Endothelial cell of umbilical vein (primary cell): ENCODE measurements around the gene KRT6A. TPM values are rescaled to one million over a fixed set of nuclear protein-coding genes. Genes with fewer than 3 reads are reported as not detected.

Experiments used
- BruUV-seq: library from RNA; stranded (reverse); fragments of 400-500 nt; replicated peaks from 2 replicates; lab custom pipeline; 2021; lab: Mats Ljungman, UMichigan
- CTCF ChIA-PET: fragments of 300-600, 350-600 bp; sonication (Branson Sonifier 250); formaldehyde crosslinking; loops from one replicate; lab custom pipeline; 2021; ENCODE audit warnings: antibody characterized with exemption, inconsistent platforms; lab: Charles Lee
- POLR2A ChIA-PET: fragments of 300-600, 350-600 bp; sonication (Branson Sonifier 250); formaldehyde crosslinking; loops from one replicate; lab custom pipeline; 2021; ENCODE audit warnings: antibody characterized with exemption, inconsistent platforms; lab: Charles Lee
- DNase-seq: peaks from one replicate; pipeline ENCODE4 v3.0.0-alpha.2; 2011; ENCODE audit warnings: low read depth, low spot score
- FAIRE-seq: peaks from 2 replicates; lab custom pipeline; 2011; peaks lifted over from hg19 to GRCh38; lab: Jason Lieb, UNC
- H2AFZ ChIP-seq: 2 replicates; pipeline ENCODE4 v1.6.0; 2012; ENCODE audit warnings: low read depth, low read length, control low read depth, inconsistent platforms
- H3K27ac ChIP-seq: 2 replicates; pipeline ENCODE4 v1.5.1; 2011; ENCODE audit warnings: low read depth, mild to moderate bottlenecking, control low read depth, low read length, moderate library complexity; ENCODE audit not compliant: insufficient read depth
- H3K27me3 ChIP-seq, 2 experiments: 2 replicates each; pipeline versions ENCODE4 v1.6.0 to v1.6.1; 2011; ENCODE audit warnings: low read length in 2 of 2, mixed read lengths in 1 of 2; ENCODE audit not compliant: control insufficient read depth in 2 of 2, insufficient read depth in 2 of 2
- H3K36me3 ChIP-seq, 2 experiments: 2 replicates in 1 of 2; 3 replicates in 1 of 2; pipeline ENCODE4 v1.5.1; 2011; ENCODE audit warnings: low read length in 2 of 2, mild to moderate bottlenecking in 1 of 2, moderate library complexity in 1 of 2; ENCODE audit not compliant: control insufficient read depth in 2 of 2, insufficient read depth in 2 of 2; ENCODE audit errors: extremely low read depth in 1 of 2
- H3K4me1 ChIP-seq: 3 replicates; pipeline ENCODE4 v1.5.1; 2011; ENCODE audit warnings: mild to moderate bottlenecking, low read length; ENCODE audit not compliant: control insufficient read depth, insufficient read depth; ENCODE audit errors: extremely low read depth
- H3K4me2 ChIP-seq: 2 replicates; pipeline ENCODE4 v1.6.1; 2011; ENCODE audit warnings: low read length, control low read depth, mixed read lengths; ENCODE audit not compliant: insufficient read depth
- H3K4me3 ChIP-seq, 3 experiments: fragments of 200-600 bp in 1 of 3; sonication (generic), shearing (Covaris generic) in 1 of 3; replicated peaks in 1 of 3; 2 replicates each; pipeline ENCODE4 v1.5.1; 2011 to 2016; ENCODE audit warnings: control low read depth in 3 of 3, low read length in 3 of 3, mild to moderate bottlenecking in 2 of 3, inconsistent platforms in 1 of 3, low read depth in 1 of 3, moderate library complexity in 1 of 3; ENCODE audit not compliant: insufficient read depth in 1 of 3
- H3K79me2 ChIP-seq: 2 replicates; pipeline ENCODE4 v1.6.0; 2012; ENCODE audit warnings: low read length, inconsistent platforms; ENCODE audit not compliant: control insufficient read depth, insufficient read depth
- H3K9ac ChIP-seq: replicated peaks from 2 replicates; pipeline ENCODE3; 2011; ENCODE audit warnings: low read length, control low read depth; ENCODE audit not compliant: insufficient read depth; ENCODE audit errors: extremely low read depth
- H3K9me1 ChIP-seq: replicated peaks from 3 replicates; pipeline ENCODE4 v1.6.0; 2011; ENCODE audit warnings: mild to moderate bottlenecking, low read length; ENCODE audit not compliant: control insufficient read depth, insufficient read depth; ENCODE audit errors: extremely low read depth
- H3K9me3 ChIP-seq: replicated peaks from 2 replicates; pipeline ENCODE4 v1.5.1; 2012; ENCODE audit warnings: low read length, inconsistent platforms; ENCODE audit not compliant: control insufficient read depth, insufficient read depth
- H4K20me1 ChIP-seq: replicated peaks from 2 replicates; pipeline ENCODE3; 2011; ENCODE audit warnings: mild to moderate bottlenecking, low read length; ENCODE audit not compliant: control insufficient read depth, insufficient read depth; ENCODE audit errors: extremely low read depth
- CTCF ChIP-seq, 2 donors: IDR thresholded peaks; 1 replicate in 1 of 2; 2 replicates in 1 of 2; pipeline ENCODE4 v1.5.1; 2011; ENCODE audit warnings: low read length in 2 of 2, mild to moderate bottlenecking in 2 of 2, moderate library complexity in 2 of 2, control low read depth in 1 of 2, inconsistent platforms in 1 of 2, low read depth in 1 of 2; ENCODE audit not compliant: insufficient read depth in 1 of 2; ENCODE audit errors: extremely low read depth in 1 of 2
- EZH2 ChIP-seq: IDR thresholded peaks from 2 replicates; pipeline ENCODE4 v1.6.1; 2012; ENCODE audit warnings: borderline replicate concordance, low read depth, mild to moderate bottlenecking, moderate library complexity, low read length, inconsistent platforms; ENCODE audit not compliant: severe bottlenecking
- FOS ChIP-seq: IDR thresholded peaks from 2 replicates; pipeline ENCODE4 v1.6.1; 2011; ENCODE audit warnings: mild to moderate bottlenecking, low read length, moderate library complexity, borderline replicate concordance; ENCODE audit not compliant: insufficient read depth
- GATA2 ChIP-seq: IDR thresholded peaks from 2 replicates; pipeline ENCODE4 v1.7.0; 2011; ENCODE audit warnings: low read depth, mild to moderate bottlenecking, moderate library complexity, mixed read lengths, low read length; ENCODE audit not compliant: insufficient read length, insufficient read depth
- JUN ChIP-seq: IDR thresholded peaks from 2 replicates; pipeline ENCODE4 v1.6.1; 2011; ENCODE audit warnings: borderline replicate concordance, low read depth; ENCODE audit not compliant: insufficient read length, insufficient read depth
- MAX ChIP-seq: IDR thresholded peaks from 2 replicates; pipeline ENCODE4 v1.6.1; 2011; ENCODE audit not compliant: insufficient read depth, insufficient read length
- MYC ChIP-seq: IDR thresholded peaks from one replicate; pipeline ENCODE4 v1.6.1; 2011; ENCODE audit warnings: mild to moderate bottlenecking, low read depth, low read length
- POLR2A ChIP-seq: IDR thresholded peaks from 2 replicates; pipeline ENCODE4 v1.6.1; 2012; ENCODE audit warnings: low read depth, mild to moderate bottlenecking, control low read depth, low read length
- POLR2AphosphoS5 ChIP-seq: IDR thresholded peaks from 2 replicates; pipeline ENCODE4 v1.6.1; 2012; ENCODE audit warnings: low read depth, mild to moderate bottlenecking, control low read depth, low read length, moderate library complexity; ENCODE audit not compliant: insufficient read depth
- dilution Hi-C: fragments of 300-500 bp; cut with MboI; formaldehyde crosslinking; loops from one replicate; pipeline ENCODE4 v1.15.0; 2019; ENCODE audit warnings: low sequenced_read_pairs; ENCODE audit not compliant: extremely low pct_ligation_motif_present
- intact Hi-C: fragments of 100-400 bp; cut with micrococcal nuclease; formaldehyde crosslinking; loops from one replicate; pipeline ENCODE4 v1.10.0; 2022
- polyA plus RNA-seq, 4 experiments: library from polyadenylated mRNA; depleted of rRNA in 3 of 4; stranded (reverse) in 3 of 4; unstranded in 1 of 4; fragments of >200 nt; gene quantifications; 2 replicates each; pipeline versions ENCODE4 v1.2.1 to v1.2.3, GENCODE V29; 2011 to 2012; ENCODE audit warnings: missing spikeins in 1 of 4
- total RNA-seq: library from RNA; stranded (reverse); gene quantifications from 2 replicates; pipeline ENCODE4 v1.2.3, GENCODE V29; 2021

Gene KRT6A
- total and polyA plus RNA-seq, 2 donors (not counting 3 experiments of a cell fraction or from before 2014, with no cell fraction given): 0.64 TPM; not detected in 1

DNA sequence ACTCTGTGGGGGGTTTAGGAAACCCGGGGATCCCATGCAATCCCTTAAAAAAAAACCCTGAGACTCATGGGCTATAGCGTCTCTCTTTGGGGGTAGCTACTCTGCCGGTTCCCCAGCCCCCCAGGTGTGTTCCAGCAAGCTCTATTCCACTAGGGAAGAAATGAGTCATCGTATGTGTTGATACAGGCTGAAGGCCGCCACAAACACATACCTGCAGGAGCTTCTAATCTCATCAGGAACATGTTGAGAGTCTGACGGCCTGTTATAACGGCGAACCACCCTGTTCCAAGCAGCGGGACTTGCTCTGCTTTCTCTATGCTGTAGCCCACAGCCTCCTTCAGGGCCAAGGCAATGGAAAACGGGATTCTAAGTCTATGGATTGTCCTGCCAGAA is 28.1 kb upstream of the KRT6A start:
- Histone ChIP-seq H3K27ac (no peak overlapping the region), H3K9me1 (no peaks in the 10 kb centered on the region), H2AFZ (no peak overlapping the region), H3K36me3 (no peaks in the 10 kb centered on the region), H3K9me3 (no peaks in the 10 kb centered on the region), H3K4me3 (no peak overlapping the region), H3K27me3 (no peaks in the 10 kb centered on the region), H4K20me1 (no peaks in the 10 kb centered on the region), H3K9ac (no peak overlapping the region), H3K4me2 (no peak overlapping the region), H3K4me1 (no peaks in the 10 kb centered on the region), H3K79me2 (no peaks in the 10 kb centered on the region)
- FAIRE-seq (no peak), DNase-seq (no peak)
- TF ChIP-seq GATA2 (no peak), EZH2 (no peak), CTCF (IDR thresholded peaks at IDR 0.05; ENCODE audit: extremely low read depth in 1 of 2, insufficient read depth in 1 of 2, low read depth in 1 of 2, low read length in 2 of 2) (no peak), MAX (no peak), POLR2AphosphoS5 (no peak), POLR2A (no peak), MYC (no peak), FOS (no peak), JUN (no peak)
- CTCF ChIA-PET: interaction anchor here (1.1 kb wide), 1 partner anchor 359 kb away, joined by 3 read pairs; no protein-coding TSS in a partner anchor
- POLR2A ChIA-PET: no interaction called here
- intact Hi-C loops: no loop called here
- dilution Hi-C loops: no loop called here
- BruUV-seq: no TSS peak
